IPS DF 4.7 (cell line): Measurements from ENCODE around the gene SLIT3.
A peak's percentile ranks its signal among the peaks of the same experiment; 100 is the strongest.
"Not testable (repeated sequence)": the region's sequence is repeated elsewhere in the genome, so short reads cannot be mapped to it uniquely, and the experiment has no call there.

Source experiments
- DNase-seq: peaks from one replicate; pipeline ENCODE4 v3.0.0-alpha.2; 2013; ENCODE audit warnings: low spot score; ENCODE audit errors: extremely low read depth

SLIT3 gene

DNA sequence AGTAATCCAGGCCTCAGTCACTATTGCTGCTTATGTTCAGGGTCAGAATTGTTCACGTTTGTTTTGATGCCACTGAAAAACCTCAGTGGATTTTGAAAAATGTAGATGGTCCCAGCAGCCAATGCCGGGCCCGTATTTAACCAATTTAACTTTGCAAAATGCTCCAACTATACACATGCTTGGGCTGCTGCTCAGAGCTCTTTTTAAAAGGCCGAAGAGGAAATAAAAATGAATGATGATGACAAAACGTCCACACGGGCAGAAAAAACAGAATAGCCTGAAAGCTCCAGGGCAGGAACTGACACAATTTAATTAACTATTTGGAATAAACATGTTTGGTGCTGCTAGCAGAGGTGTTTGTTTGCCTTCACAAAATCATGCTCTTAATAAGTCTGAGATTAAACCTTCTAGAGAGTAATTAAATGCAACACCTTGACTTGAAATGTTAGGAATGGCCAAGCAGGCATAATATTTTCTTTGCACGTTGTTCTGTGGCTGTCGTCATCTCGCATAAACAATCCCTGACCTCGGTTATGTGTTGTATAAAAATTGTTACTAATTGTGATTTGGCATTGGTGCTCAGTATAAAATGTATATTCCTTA is 152.7 kb downstream of the SLIT3 start:
- no peak for DNase-seq

DNA sequence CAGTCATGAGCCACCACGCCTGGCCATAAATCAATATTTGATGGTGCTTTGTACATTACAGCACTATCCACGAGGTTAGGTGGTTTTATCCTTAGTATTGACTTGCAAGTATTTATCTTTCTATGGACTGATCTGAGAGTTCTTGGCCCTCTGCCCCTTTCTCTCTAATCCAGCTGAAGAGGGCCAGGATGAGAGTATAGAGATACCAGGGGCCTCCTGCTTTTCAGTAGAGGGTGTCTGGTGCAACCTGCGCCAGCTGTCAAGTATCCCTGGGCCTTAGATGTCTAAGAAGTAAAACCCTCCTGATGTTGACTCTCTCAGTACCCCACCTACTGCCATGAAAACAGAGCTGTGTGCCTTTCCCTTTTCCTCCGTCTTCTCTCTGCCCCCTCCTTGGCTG is 153.4 kb downstream of the SLIT3 start:
- no peak for DNase-seq

GRCh38 chr5:169146158-169146557 is 154.8 kb downstream of the SLIT3 start:
- no peak for DNase-seq

DNA sequence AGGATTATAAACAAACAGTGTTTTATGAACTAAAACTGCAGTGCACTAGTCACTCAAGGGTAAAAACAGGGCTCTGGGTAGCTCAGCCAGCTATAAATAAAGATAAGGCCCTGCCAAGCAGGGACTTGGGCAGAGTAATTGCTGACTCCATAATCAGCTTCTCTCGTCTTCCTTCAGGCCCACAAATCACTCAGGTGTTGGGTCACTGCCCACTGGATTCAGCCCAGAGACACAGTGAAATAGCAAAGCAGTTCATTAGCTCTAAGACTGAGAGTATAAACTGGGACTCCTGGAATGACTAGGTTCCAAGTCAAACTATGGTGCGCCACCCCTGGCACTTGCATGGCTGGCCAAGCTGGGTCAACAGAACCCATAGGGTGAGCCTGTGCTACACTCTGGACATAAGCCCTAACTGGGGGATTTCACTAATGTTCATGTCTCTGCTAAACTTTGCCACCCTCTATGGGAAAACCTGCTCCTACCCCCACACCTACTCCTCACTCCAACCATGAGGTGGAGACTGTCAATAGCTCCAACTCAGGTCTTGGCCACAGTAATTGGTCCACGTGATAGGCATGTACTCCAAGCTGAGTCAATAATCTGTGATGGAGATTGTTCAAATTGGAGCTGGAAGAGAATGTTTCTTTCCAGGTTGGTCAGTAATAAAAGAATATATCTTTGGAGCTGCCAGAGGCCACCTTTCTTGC is 158.5 kb downstream of the SLIT3 start:
- DNase-seq, result no peak

DNA sequence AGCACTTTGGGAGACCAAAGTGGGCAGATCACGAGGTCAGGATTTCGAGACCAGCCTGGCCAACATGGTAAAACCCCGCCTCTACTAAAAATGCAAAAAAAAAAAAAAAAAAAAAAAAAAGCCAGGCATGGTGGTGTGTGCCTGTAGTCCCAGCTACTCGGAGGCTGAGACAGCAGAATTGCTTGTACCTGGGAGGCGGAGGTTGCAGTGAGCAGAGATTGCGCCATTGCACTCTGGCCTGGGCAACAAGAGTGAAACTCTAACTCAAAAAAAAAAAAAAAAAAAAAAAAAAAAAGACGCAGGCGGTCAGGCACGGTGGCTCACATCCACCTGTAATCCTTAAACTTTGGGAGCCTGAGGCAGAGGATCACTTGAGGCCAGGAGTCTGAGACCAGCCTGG is 160.7 kb downstream of the SLIT3 start:
- not testable (repeated sequence) for DNase-seq

DNA sequence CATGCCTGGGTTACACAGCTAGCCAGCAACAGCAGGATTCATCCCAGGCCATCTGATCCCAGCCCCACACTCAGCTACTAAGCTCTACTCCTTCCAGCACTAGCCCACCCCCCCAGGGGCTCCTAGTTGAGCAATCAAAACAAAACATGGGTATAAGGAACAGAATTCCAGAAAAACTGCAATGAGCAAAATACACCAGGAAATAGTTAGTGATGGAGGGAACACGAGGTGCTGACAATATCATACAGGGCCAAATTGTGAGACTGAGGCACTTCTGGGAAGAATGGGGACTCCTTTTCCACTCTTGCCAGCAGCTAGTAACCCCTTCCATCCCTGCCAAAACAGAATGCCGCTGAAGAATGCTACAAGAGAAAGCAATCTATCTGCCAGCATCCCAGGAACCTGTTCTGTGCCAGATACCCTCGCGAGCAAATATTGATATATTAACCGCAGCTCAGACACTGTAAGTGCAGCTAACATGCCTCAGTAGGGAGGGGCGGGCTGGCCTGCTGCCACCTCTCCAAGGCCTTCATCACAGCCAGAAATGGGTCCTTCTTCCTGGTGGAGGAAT is 161.4 kb downstream of the SLIT3 start:
- no peak for DNase-seq

- DNase-seq, result no peak
Measured at GRCh38 chr5:169133531-169133930, 167.4 kb downstream of the SLIT3 start.

GRCh38 chr5:169132302-169132660 is 168.7 kb downstream of the SLIT3 start:
- DNase-seq, result no peak

DNA sequence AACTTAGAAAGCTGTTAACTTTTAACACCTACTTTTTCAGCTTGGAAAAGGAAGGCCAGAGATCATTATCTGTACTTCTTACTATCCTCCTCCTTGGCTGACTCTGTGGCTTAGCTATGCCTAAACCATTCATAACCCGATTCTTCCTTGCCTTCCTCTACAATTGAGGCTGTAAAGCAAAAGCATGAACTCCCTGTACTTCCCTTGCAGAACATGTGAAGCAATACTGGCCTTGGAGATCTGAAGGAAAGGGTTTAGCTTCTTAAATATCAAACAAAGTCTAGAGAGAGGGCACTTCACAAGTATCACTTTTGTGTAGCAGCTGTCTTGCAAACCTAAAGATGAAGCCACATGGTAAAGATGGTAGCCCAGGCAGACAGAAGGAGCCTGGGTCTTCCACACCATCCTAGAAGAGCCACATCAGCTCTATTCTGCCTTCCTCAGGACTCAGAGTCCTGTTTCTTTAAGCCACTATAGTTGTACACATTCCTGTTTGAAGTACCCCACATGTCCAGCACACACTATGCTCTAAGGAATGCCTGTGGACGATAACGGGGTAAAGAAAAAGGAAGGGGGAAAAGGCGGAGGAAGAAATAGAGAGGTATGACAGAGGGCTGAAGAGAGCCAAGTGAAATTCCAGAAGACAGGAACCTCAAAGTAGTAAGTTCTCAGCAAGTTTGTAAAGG is 169.2 kb downstream of the SLIT3 start:
- no peak for DNase-seq

- DNase-seq, result no peak
Measured at GRCh38 chr5:169128679-169129078, 172.3 kb downstream of the SLIT3 start.

- no peak for DNase-seq
Measured at GRCh38 chr5:169127431-169127830, 173.5 kb downstream of the SLIT3 start.

DNA sequence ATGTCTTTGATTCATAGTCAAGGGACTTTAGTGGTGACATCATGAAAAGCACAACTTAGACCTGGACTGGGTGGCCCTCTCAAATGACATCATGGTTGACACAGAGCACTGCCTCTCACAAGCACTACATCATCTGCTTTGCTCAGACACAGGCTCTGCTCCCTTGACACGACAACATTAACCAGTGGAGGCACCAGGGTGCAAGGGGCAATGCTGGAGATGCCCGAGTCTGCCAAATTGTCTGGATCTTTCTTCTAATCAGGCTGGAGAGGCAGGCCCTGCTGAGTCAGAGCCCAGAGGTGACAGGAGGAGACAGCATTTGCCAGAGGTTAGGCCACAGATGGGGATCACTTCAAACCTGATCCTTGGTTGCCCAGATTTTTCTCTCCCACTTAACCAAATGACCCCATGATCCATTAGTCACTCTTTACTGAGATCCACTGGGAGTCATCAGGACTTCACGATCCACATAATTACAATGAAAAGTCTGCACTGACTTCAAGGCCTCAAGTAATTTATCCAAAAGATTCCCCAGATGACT is 174.4 kb downstream of the SLIT3 start:
- no peak for DNase-seq

DNA sequence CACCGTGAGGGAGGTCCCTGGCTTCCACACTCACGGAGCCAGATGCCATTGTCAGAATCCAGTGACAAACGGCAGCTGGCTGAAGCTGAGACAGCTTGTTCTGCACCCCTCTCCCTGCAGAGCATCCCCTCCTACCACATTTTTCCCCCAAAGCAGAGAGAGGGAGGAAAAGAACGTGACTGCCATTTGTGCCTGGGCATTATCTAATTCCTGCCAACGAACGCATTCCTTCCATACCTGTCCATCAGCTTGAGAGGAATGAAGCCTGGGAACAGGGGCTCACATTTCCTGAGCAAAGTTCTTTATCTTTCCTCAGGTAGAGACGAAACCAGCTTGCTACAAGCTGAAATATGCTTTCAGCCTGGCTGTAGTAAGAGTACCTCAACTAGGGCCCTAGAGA is 175.4 kb downstream of the SLIT3 start:
- no peak for DNase-seq

DNA sequence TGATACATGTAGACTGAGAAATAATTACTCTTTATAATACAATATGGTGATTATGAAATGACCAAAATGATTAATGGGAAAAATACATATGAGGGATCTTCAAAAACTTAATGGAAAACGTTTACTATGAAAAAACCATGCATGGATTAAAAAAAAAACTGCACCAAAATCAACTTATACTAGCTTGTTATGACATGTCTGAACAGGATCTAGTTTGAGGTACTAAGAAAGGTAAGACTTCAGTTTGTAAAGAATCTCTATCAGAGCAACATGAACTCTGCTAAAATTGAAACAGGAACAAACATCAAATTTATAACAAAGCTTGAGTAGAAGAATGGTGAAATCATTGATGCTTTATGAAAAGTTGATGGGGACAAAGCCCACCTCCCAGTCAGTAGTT is 178.0 kb downstream of the SLIT3 start:
- DNase-seq, result no peak

- DNase-seq, result no peak
Measured at GRCh38 chr5:169121630-169122420, 179.1 kb downstream of the SLIT3 start.

DNA sequence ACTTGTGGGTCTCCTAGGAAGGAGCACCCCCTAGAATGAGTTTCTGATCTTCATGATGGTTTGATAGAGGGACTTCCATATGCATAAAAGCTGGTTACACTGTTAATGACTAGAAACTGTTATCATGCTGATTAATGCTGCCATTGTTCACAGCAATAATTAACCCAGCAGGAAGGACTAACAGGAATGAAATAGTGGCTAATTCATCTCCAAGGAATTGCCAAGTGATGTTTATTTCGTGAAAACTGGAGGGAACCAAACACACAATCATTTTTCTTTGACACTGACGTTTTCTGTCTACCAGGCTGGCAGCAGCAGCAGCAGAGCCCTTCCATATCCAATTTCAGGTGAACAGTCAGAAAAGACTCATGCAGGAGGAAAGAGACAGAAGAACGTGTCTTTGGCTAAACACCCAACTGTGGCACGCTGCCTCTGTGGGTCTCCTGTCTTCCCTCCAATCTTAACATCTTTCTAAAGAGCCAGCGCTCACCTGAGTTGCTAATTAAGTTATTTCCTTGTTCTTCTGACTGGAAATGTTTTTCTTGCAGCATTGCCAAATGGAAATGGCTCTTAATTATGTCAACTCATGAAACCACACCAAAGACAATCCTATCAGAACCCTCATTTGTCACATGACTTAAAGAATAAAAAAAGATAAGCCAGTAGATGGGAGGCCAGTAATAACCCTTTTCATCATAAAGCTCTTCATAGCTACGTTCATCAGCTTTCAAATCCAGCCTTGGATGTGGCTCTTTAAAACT is 181.5 kb downstream of the SLIT3 start:
- no peak for DNase-seq

DNA sequence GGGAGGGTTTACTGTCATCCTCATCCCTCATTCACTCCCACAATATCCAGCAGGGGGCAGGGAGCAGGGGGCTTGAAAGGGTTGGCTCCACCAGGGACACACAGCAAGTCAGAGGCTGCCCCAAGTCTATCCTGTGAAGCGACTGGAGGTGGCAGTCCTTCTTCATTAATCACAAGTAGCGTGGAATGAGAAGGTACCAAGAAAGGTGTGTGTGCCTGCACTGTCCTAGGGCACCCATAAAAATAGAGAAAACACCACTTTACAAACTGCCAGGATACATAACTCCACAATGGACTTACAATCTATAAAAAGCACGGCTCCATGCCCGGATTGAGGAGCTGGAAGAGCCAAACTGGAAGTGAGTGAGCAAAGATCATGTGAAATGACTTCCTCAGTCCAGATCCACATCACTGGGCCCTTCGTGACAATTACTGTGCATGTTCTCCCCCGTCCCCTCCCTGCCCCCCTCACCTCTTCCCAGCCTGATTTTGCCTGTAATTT is 183.9 kb downstream of the SLIT3 start:
- DNase-seq, result peak; percentile 16

DNA sequence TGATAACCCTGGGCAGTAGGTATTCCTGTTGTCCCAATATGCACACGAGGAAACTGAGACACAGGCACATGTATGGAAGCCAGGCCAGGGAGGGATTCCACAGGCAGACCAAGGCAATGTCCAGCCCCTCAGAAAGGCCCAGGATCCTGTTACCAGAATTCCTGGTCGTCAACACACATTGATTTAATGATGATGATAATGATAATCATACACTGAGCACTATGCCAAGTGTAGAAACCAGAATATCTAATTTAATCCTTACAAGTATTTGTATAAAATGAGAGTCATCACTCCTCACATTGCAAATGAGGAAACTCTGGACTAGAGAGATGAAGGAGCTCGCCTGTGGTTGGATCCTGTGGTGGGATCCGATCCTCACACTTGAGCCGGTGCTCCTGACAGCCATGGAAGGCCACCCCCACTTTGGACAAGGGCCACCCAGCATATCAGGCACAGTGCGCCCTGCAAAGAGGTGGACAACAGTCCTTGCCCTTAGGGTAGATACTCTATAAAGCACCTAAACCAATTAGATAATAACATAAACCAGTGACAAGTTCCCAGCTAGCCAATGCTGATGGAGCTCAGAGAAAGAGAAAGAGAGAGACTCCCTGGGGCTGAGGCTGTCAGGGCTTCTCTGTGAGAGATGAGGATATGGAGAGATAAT is 185.3 kb downstream of the SLIT3 start:
- DNase-seq, result no peak

DNA sequence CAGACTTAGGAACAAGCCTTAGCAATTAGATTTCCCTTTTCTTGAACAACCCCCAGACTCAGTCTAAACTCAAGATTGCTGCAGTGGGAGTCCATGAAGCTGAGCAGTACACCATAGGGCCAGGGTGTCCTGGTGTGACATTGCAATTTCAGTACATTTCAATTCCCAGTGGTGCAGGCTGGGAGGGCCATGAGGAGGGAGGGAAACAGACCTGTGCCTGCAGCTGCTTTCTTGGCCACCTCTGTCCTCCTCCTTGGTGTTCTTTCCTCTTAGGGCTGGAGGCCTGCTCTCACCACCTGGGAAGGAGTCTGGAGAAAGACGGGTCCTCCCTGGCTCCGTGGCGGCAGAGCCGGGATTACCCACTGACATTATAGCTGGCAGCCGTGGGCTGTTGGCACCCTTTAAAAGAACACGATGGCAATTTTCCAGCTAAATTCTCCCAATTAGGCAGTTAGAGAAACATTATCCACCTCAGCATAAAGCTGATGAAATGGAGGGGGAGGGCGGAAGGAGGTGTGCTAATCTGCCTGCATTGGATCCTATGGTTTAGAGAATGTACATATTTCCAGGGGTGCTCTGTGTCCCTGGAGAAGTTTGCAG is 186.4 kb downstream of the SLIT3 start:
- no peak for DNase-seq

GRCh38 chr5:169112016-169112415 is 188.9 kb downstream of the SLIT3 start:
- DNase-seq, result no peak
